GM12864 (cell line): ENCODE data around the gene TWIST1.

Source experiments
- DNase-seq: peaks from one replicate; pipeline ENCODE4 v3.0.0-alpha.2; 2011; ENCODE audit warnings: low read depth
- H3K4me3 ChIP-seq: 2 replicates; pipeline ENCODE4 v1.5.1; 2011; ENCODE audit warnings: mild to moderate bottlenecking, low read depth, low read length, control low read depth
- CTCF ChIP-seq: IDR thresholded peaks from 2 replicates; pipeline ENCODE4 v1.5.1; 2011; ENCODE audit warnings: low read depth, mild to moderate bottlenecking, moderate library complexity, low read length, control low read depth, inconsistent platforms; ENCODE audit errors: missing control alignments

TWIST1 gene

GRCh38 chr7:19119372-19119771 is 1.9 kb upstream of the TWIST1 start:
- H3K4me3 ChIP-seq: no peak overlapping the region
- TF ChIP-seq CTCF: no peak
- DNase-seq: no peak

GRCh38 chr7:19118636-19119371 is 1.4 kb upstream of the TWIST1 start:
- H3K4me3 ChIP-seq: no peak overlapping the region
- no peak for TF ChIP-seq CTCF
- DNase-seq: no peak

GRCh38 chr7:19117870-19118608 is 603 bp upstream of the TWIST1 start:
- DNase-seq: no peak
- TF ChIP-seq CTCF: no peak
- no peak overlapping the region for H3K4me3 ChIP-seq

- DNase-seq: no peak
- no peak for TF ChIP-seq CTCF
- H3K4me3 ChIP-seq: peak overlapping the region; percentile 27
Measured at GRCh38 chr7:19116121-19117090, 1.0 kb downstream of the TWIST1 start.

- no peak overlapping the region for H3K4me3 ChIP-seq
Measured at GRCh38 chr7:19114551-19114855, 2.9 kb downstream of the TWIST1 start.

More at GRCh38 chr7:19114551-19114855, 2.9 kb downstream of the TWIST1 start:
- no peak for DNase-seq
- TF ChIP-seq CTCF: no peak
